ENCODE data around the gene MPI.

DNA sequence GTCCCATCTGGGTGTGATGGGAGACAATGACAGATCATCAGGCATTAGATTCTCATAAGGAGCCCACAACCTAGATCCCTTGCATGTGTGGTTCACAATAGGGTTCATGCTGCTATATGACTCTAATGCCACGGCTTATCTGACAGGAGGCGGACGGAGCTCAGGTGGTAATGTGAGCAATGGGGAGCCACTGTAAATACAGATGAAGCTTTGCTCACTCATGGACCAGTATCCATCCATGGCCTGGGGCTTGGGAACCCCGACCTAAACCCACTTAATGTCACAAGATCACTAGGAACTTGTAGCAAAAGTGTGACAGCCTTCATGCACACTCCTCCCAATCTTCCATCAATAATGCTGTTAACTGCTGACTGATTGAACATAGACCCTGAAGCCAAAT is 18.8 kb downstream of the MPI start:
- TF ChIP-seq, protein P1, sequence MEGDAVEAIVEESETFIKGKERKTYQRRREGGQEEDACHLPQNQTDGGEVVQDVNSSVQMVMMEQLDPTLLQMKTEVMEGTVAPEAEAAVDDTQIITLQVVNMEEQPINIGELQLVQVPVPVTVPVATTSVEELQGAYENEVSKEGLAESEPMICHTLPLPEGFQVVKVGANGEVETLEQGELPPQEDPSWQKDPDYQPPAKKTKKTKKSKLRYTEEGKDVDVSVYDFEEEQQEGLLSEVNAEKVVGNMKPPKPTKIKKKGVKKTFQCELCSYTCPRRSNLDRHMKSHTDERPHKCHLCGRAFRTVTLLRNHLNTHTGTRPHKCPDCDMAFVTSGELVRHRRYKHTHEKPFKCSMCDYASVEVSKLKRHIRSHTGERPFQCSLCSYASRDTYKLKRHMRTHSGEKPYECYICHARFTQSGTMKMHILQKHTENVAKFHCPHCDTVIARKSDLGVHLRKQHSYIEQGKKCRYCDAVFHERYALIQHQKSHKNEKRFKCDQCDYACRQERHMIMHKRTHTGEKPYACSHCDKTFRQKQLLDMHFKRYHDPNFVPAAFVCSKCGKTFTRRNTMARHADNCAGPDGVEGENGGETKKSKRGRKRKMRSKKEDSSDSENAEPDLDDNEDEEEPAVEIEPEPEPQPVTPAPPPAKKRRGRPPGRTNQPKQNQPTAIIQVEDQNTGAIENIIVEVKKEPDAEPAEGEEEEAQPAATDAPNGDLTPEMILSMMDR (IDR thresholded peaks at IDR 0.05), result no peak
- no peak for TF ChIP-seq POLR2A (IDR thresholded peaks at IDR 0.05)
